GM08714 (cell line): ENCODE data around the gene ASB1.

ENCODE experiments used
- H3K4me3 ChIP-seq: fragments of 200-500 bp; sonication (Bioruptor generic); 2 replicates; pipeline ENCODE4 v1.5.1; 2014; ENCODE audit warnings: mild to moderate bottlenecking, low read length, inconsistent platforms
- ZNF274 ChIP-seq: IDR thresholded peaks from 2 replicates; pipeline ENCODE4 v1.6.1; 2012; ENCODE audit warnings: mild to moderate bottlenecking, low read depth, low read length

The ASB1 gene

GRCh38 chr2:238423561-238424312 lies 3.0 kb upstream of the ASB1 start:
- no peak for TF ChIP-seq ZNF274
- no peak overlapping the region for H3K4me3 ChIP-seq

DNA sequence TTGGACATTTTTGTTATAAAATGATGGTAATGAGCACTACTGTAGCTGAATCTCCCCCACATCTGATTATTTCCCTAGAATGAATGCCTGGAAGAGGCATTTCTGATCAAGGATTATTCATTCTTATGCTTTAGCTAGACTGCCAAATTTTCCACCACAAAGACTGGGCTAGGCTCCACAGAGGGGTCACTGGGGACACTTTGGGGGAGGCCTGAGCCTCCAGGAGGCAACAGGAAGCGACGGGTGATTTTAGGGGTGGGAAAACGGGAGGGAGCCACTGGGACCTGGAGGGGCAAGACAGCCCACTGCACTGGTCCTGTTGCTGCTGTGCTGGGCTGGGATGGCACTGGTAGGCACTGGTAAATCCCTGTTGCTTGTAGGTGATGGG lies 2.4 kb upstream of the ASB1 start:
- no peak for TF ChIP-seq ZNF274
- no peak overlapping the region for H3K4me3 ChIP-seq

GRCh38 chr2:238425505-238425978 lies 1.2 kb upstream of the ASB1 start:
- no peak for TF ChIP-seq ZNF274
- peak overlapping the region; percentile 85; the same call in 1 of the 2 replicates for H3K4me3 ChIP-seq

- no peak for TF ChIP-seq ZNF274
Measured at GRCh38 chr2:238425979-238426567, 654 bp upstream of the ASB1 start.

DNA sequence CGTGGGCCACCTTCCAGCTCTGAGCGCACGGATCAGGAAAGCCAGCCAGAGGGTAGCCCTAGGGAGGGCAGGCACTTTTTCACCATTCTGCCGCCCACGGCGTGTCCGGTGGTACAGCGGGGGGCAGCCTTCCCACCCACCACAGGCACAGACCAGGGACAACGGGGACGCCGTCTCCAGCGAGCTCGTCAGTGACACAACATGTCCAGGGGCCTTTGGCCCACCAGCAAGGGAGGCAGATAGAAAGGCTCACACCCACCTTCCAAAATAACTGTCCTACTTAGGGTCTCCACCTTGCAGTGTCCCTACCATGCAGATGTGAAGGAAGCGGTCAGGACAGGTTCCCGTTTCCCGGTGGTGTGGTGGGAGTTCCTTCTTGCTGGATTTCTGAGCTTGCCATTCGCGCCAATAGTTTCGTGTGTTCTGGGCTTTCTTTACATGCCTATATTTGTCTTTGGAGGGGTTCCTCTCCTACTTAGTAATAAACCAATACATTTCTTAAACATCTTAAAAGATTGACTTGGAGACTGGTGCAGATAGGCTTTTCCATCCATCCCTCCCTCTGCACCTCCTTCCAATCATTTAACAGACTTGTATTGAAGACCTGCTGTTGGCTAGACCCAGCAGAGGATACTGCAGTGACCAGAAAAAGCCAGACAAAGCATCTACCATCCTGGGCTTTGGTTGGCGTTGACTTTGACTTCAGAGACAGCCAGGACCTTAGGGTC lies 872 bp downstream of the ASB1 start:
- no peak for TF ChIP-seq ZNF274
- H3K4me3 ChIP-seq, result peak overlapping the region; percentile 85

More at GRCh38 chr2:238425979-238426567, 654 bp upstream of the ASB1 start:
- H3K4me3 ChIP-seq, result peak overlapping the region; percentile 85

DNA sequence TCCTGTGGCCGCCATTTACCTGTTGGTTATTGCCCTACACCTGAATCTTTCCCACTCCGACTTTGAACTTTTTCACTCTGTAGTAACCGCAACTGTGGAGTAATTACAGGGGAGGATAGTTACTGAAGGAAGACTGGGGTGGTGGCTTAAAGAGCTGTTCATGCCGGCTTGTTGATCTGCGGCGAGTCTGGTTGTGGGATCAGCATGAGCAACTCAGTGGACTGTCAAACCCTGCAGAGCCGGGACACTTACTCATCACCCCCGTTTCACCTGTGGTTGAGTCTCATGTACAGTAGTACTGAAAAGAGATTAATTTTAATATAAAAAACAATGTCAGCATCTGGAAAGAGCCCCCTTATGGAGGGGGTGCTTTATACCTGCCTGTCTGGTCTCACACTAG lies 2.1 kb downstream of the ASB1 start:
- TF ChIP-seq ZNF274, result no peak
- no peak overlapping the region for H3K4me3 ChIP-seq

DNA sequence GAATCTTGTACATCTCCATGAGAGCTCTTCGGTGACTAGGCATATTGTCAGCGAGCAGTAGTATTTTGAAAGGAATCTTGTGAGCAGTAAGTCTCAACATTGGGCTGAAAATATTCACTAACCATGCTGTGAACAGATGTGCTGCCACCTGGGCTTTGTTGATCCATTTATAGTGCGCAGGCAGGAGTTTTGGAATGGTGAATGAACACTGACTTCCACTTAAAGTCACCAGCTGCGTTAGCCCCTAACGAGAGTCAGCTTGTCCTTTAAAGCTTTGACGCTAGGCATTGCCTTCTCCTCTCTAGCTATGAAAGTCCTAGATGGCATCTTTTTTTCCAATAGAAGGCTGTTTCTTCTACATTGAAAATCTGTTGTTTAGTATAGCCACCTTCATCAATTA lies 4.1 kb downstream of the ASB1 start:
- H3K4me3 ChIP-seq, result no peak overlapping the region
- no peak for TF ChIP-seq ZNF274

DNA sequence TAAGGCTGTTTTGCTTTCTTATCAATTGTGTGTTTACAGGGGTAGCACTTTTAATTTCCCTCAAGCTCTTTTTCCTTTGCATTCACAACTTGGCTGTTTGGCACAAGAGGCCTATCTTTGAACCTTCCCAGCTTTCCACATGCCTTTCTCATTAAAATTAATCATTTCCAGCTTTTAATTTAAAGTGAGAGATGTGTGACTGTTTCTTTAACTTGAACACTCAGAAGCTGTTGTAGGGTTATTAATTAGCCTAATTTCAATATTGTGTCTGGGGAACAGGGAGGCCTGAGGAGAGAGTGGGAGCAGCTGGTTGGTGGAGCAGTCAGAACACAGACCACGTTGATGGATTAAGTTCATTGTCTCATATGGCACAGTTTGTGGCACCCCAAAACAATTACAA lies 4.7 kb downstream of the ASB1 start:
- TF ChIP-seq ZNF274, result no peak

GRCh38 chr2:238433300-238433915 lies 6.7 kb downstream of the ASB1 start:
- TF ChIP-seq ZNF274, result no peak
- no peak overlapping the region for H3K4me3 ChIP-seq

More for the DNA sequence above, 4.7 kb downstream of the ASB1 start:
- no peak overlapping the region for H3K4me3 ChIP-seq

- H3K4me3 ChIP-seq, result no peak overlapping the region
- no peak for TF ChIP-seq ZNF274
Measured at GRCh38 chr2:238433941-238434845, 7.5 kb downstream of the ASB1 start.

- no peak overlapping the region for H3K4me3 ChIP-seq
- no peak for TF ChIP-seq ZNF274
Measured at GRCh38 chr2:238434846-238435751, 8.4 kb downstream of the ASB1 start.

- TF ChIP-seq ZNF274, result no peak
Measured at GRCh38 chr2:238435752-238436096, 9.0 kb downstream of the ASB1 start.

More at GRCh38 chr2:238435752-238436096, 9.0 kb downstream of the ASB1 start:
- no peak overlapping the region for H3K4me3 ChIP-seq
